Hematopoietic multipotent progenitor cell (in vitro differentiated cells): ENCODE measurements around the gene CLEC7A. TPM values are rescaled to one million over a fixed set of nuclear protein-coding genes. Genes with fewer than 3 reads are reported as not detected.

ENCODE experiments used
- DNase-seq, 3 donors: peaks; one replicate each; pipeline ENCODE4 v3.0.0-alpha.2; 2011 to 2015; ENCODE audit warnings: low read depth in 2 of 3, low spot score in 2 of 3
- total RNA-seq: library from RNA; depleted of rRNA; stranded (reverse); fragments of >200 nt; gene quantifications from one replicate; pipeline ENCODE4 v1.2.3, GENCODE V29; 2012

The CLEC7A gene
- total RNA-seq, result 2.4 TPM

GRCh38 chr12:10130042-10130441 is at the start of gene CLEC7A:
CLEC7A (minus strand) TSS chr12:10130199; CDS start chr12:10130082, 117 bp downstream.
- DNase-seq, result peak in 2 of 3 donors; percentile 23 to 32

GRCh38 chr12:10179776-10180181 is 49.8 kb upstream of the CLEC7A start:
- no peak for DNase-seq

GRCh38 chr12:10178821-10179220 is 48.8 kb upstream of the CLEC7A start, which contains the start of gene TMEM52B:
TMEM52B (plus strand) TSS chr12:10179032; CDS start chr12:10179575, 543 bp downstream.
- no peak for DNase-seq

GRCh38 chr12:10175846-10176636 is 46.0 kb upstream of the CLEC7A start:
- DNase-seq, result no peak

- no peak for DNase-seq
Observed at GRCh38 chr12:10174986-10175614, 45.1 kb upstream of the CLEC7A start.

- no peak for DNase-seq
Observed at GRCh38 chr12:10171973-10172728, 42.2 kb upstream of the CLEC7A start, which contains the start of gene OLR1. OLR1 (minus strand) TSS chr12:10172132; CDS start chr12:10172077, 55 bp downstream.

- DNase-seq, result no peak
Observed at GRCh38 chr12:10170216-10170615, 40.2 kb upstream of the CLEC7A start.

GRCh38 chr12:10169104-10169503 is 39.1 kb upstream of the CLEC7A start:
- no peak for DNase-seq

- DNase-seq, result no peak
Observed at GRCh38 chr12:10167599-10167998, 37.6 kb upstream of the CLEC7A start.

- DNase-seq, result no peak
Observed at GRCh38 chr12:10165421-10165820, 35.4 kb upstream of the CLEC7A start.

GRCh38 chr12:10163084-10163483 is 33.1 kb upstream of the CLEC7A start:
- no peak for DNase-seq

GRCh38 chr12:10160617-10161385 is 30.8 kb upstream of the CLEC7A start:
- no peak for DNase-seq

GRCh38 chr12:10159280-10159679 is 29.3 kb upstream of the CLEC7A start:
- no peak for DNase-seq

- DNase-seq, result no peak
Observed at GRCh38 chr12:10158406-10158805, 28.4 kb upstream of the CLEC7A start.

- DNase-seq, result no peak
Observed at GRCh38 chr12:10155966-10156365, 26.0 kb upstream of the CLEC7A start.

GRCh38 chr12:10154145-10154496 is 24.1 kb upstream of the CLEC7A start:
- no peak for DNase-seq

- peak; percentile 46 to 73 (median 63) for DNase-seq
Observed at GRCh38 chr12:10153271-10154144, 23.5 kb upstream of the CLEC7A start.

GRCh38 chr12:10151621-10152020 is 21.6 kb upstream of the CLEC7A start:
- no peak for DNase-seq

- no peak for DNase-seq
Observed at GRCh38 chr12:10147714-10148403, 17.9 kb upstream of the CLEC7A start.
